Mucosa of gallbladder (tissue), 1 donor: Measurements from ENCODE around the gene PPP1R37. TPM values are rescaled to one million over a fixed set of nuclear protein-coding genes. Genes with fewer than 3 reads are reported as not detected.

Experiments used
- DNase-seq: peaks from one replicate; pipeline ENCODE4 v3.0.0-alpha.2; 2020; ENCODE audit warnings: low spot score
- total RNA-seq: library from RNA; stranded (reverse); gene quantifications from one replicate; pipeline ENCODE4 v1.2.1, GENCODE V29; 2021
- donor health status: DM: no; HTN: no; CAD: no.

Gene PPP1R37
- total RNA-seq, 1 donor from 2014 or later, result 83.4 TPM

DNA sequence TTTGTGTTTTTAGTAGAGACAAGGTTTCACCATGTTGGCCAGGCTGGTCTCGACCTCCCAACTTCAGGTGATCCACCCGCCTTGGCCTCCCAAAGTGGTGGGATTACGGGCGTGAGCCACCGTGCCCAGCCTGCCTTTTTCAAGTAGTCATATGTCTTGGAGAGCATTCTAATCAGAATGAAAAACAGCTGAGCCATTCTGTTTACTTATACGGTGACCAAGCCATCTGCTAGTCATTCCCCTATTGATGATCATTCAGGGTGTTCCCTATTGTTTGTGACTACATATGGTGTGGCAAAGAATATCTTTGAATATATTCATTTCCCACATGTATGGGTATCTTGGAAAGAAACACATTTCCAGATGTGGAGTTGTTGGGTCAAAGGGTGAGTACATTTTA lies 102.8 kb downstream of the PPP1R37 start:
- DNase-seq, result no peak

Other genes with a start within 250 kb of the PPP1R37 start
- 331 TPM for gene NECTIN2, start 246.9 kb upstream of the PPP1R37 start, total RNA-seq
- 35.0 TPM for gene TOMM40, start 201.9 kb upstream of the PPP1R37 start, total RNA-seq
- gene APOE, start 187.4 kb upstream of the PPP1R37 start, total RNA-seq, result 435 TPM
- 103 TPM for gene APOC1, start 178.6 kb upstream of the PPP1R37 start, total RNA-seq
- gene APOC4, start 150.9 kb upstream of the PPP1R37 start, total RNA-seq, result not detected
- gene APOC2, start 147.1 kb upstream of the PPP1R37 start, total RNA-seq, result 24.8 TPM
- 149 TPM for gene CLPTM1, start 137.8 kb upstream of the PPP1R37 start, total RNA-seq
- 12.2 TPM for gene RELB, start 91.7 kb upstream of the PPP1R37 start, total RNA-seq
- gene CLASRP, start 54.1 kb upstream of the PPP1R37 start, total RNA-seq, result 101 TPM
- 2.3 TPM for gene ZNF296, start 16.7 kb upstream of the PPP1R37 start, total RNA-seq
- 25.2 TPM for gene GEMIN7, start 13.9 kb upstream of the PPP1R37 start, total RNA-seq
- gene NKPD1, start 67.8 kb downstream of the PPP1R37 start, total RNA-seq, result 0.52 TPM
- 26.8 TPM for gene TRAPPC6A, start 85.1 kb downstream of the PPP1R37 start, total RNA-seq
- gene BLOC1S3, start 85.6 kb downstream of the PPP1R37 start, total RNA-seq, result 21.7 TPM
- 9.0 TPM for gene EXOC3L2, start 152.2 kb downstream of the PPP1R37 start, total RNA-seq
- gene MARK4, start 158.1 kb downstream of the PPP1R37 start, total RNA-seq, result 38.8 TPM
- not detected for gene CKM, start 229.7 kb downstream of the PPP1R37 start, total RNA-seq
- gene KLC3, start 247.6 kb downstream of the PPP1R37 start, total RNA-seq, result 0.23 TPM